ENCODE data around the gene SLCO2A1.

Gene SLCO2A1

GRCh38 chr3:133973249-133973980 is 56.3 kb downstream of the SLCO2A1 start:
- DNase-seq, result no peak

GRCh38 chr3:133972156-133972555 is 57.6 kb downstream of the SLCO2A1 start:
- no peak for DNase-seq

GRCh38 chr3:133970916-133971315 is 58.8 kb downstream of the SLCO2A1 start:
- no peak for DNase-seq

GRCh38 chr3:133970339-133970738 is 59.4 kb downstream of the SLCO2A1 start:
- no peak for DNase-seq

GRCh38 chr3:133967992-133968892 is 61.5 kb downstream of the SLCO2A1 start:
- DNase-seq, result no peak

GRCh38 chr3:133966954-133967353 is 62.8 kb downstream of the SLCO2A1 start:
- DNase-seq, result no peak

- no peak for DNase-seq
Measured at GRCh38 chr3:133965906-133966305, 63.8 kb downstream of the SLCO2A1 start.

- DNase-seq, result no peak
Measured at GRCh38 chr3:133965013-133965570, 64.6 kb downstream of the SLCO2A1 start.

GRCh38 chr3:133964547-133964946 is 65.2 kb downstream of the SLCO2A1 start:
- no peak for DNase-seq

GRCh38 chr3:133963657-133964396 is 65.9 kb downstream of the SLCO2A1 start:
- DNase-seq, result no peak

GRCh38 chr3:133962849-133963248 is 66.9 kb downstream of the SLCO2A1 start:
- no peak for DNase-seq

GRCh38 chr3:133958071-133958805 is 71.5 kb downstream of the SLCO2A1 start:
- DNase-seq, result no peak

- no peak for DNase-seq
Measured at GRCh38 chr3:133956982-133957381, 72.7 kb downstream of the SLCO2A1 start.

- no peak for DNase-seq
Measured at GRCh38 chr3:133956353-133956752, 73.4 kb downstream of the SLCO2A1 start.

GRCh38 chr3:133955892-133956291 is 73.8 kb downstream of the SLCO2A1 start:
- DNase-seq, result no peak

GRCh38 chr3:133954717-133955360 is 74.9 kb downstream of the SLCO2A1 start:
- DNase-seq, result no peak

GRCh38 chr3:133953297-133953696 is 76.4 kb downstream of the SLCO2A1 start:
- DNase-seq, result no peak

- no peak for DNase-seq
Measured at GRCh38 chr3:133949438-133949837, 80.3 kb downstream of the SLCO2A1 start.

- no peak for DNase-seq
Measured at GRCh38 chr3:133948996-133949395, 80.7 kb downstream of the SLCO2A1 start.

GRCh38 chr3:133948131-133948810 is 81.5 kb downstream of the SLCO2A1 start:
- DNase-seq, result no peak

Data from CD4-positive, alpha-beta T cell treated with Interleukin-17A for 4 hours (primary cell).